Panc1 (cell line): ENCODE results near the gene ST6GAL2. TPM values are rescaled to one million over a fixed set of nuclear protein-coding genes. Genes with fewer than 3 reads are reported as not detected.

Source experiments
- ATAC-seq: fragments of 200-7000 bp; cut with Tn5 transposase; 2 replicates; pipeline ENCODE4 v1.9.1; 2020; ENCODE audit warnings: mild to moderate bottlenecking, moderate library complexity
- BruUV-seq: library from RNA; stranded (reverse); fragments of 400-500 nt; replicated peaks from 2 replicates; lab custom pipeline; 2021; lab: Mats Ljungman, UMichigan
- CTCF ChIA-PET: fragments of 300-600 bp; sonication (Branson Sonifier 250); formaldehyde crosslinking; loops from one replicate; lab custom pipeline; 2022; ENCODE audit warnings: antibody characterized with exemption; lab: Charles Lee
- POLR2A ChIA-PET: fragments of 300-600 bp; sonication (Branson Sonifier 250); formaldehyde crosslinking; loops from one replicate; lab custom pipeline; 2022; ENCODE audit warnings: antibody characterized with exemption; lab: Charles Lee
- DNase-seq: peaks from one replicate; pipeline ENCODE4 v3.0.0-alpha.2; 2010; ENCODE audit warnings: low read depth, low spot score
- H3K27ac ChIP-seq: 2 replicates; pipeline ENCODE4 v1.5.1; 2011; ENCODE audit warnings: mild to moderate bottlenecking, low read length, inconsistent platforms
- H3K27me3 ChIP-seq: fragments of 200-500 bp; sonication (Bioruptor generic); 2 replicates; pipeline ENCODE4 v1.6.0; 2014; ENCODE audit warnings: low read length, inconsistent platforms; ENCODE audit not compliant: control insufficient read depth, insufficient read depth
- H3K36me3 ChIP-seq: fragments of 200-500 bp; sonication (Bioruptor generic); 2 replicates; pipeline ENCODE4 v1.5.1; 2014; ENCODE audit warnings: inconsistent platforms, mild to moderate bottlenecking, low read length, moderate library complexity; ENCODE audit not compliant: control insufficient read depth, insufficient read depth
- H3K4me1 ChIP-seq: 2 replicates; pipeline ENCODE4 v1.5.1; 2011; ENCODE audit warnings: inconsistent platforms, mild to moderate bottlenecking, low read length, moderate library complexity; ENCODE audit not compliant: control insufficient read depth, insufficient read depth
- H3K4me3 ChIP-seq, 2 experiments: 2 replicates each; pipeline ENCODE4 v1.5.1; 2011 to 2012; ENCODE audit warnings: low read depth in 2 of 2, low read length in 2 of 2, mild to moderate bottlenecking in 2 of 2, inconsistent platforms in 1 of 2, moderate library complexity in 1 of 2
- H3K9me3 ChIP-seq: fragments of 200-500 bp; sonication (Bioruptor generic); 2 replicates; pipeline ENCODE4 v1.5.1; 2014; ENCODE audit warnings: low read depth, mild to moderate bottlenecking, inconsistent platforms, low read length, moderate library complexity; ENCODE audit not compliant: control insufficient read depth, insufficient read depth
- CTCF ChIP-seq: fragments of 450-650 bp; IDR thresholded peaks from 2 replicates; pipeline ENCODE4 v1.5.1; 2017; ENCODE audit warnings: mild to moderate bottlenecking
- POLR2AphosphoS5 ChIP-seq: IDR thresholded peaks from 2 replicates; pipeline ENCODE4 v1.6.1; 2012; ENCODE audit warnings: mild to moderate bottlenecking, low read depth, low read length, moderate library complexity
- REST ChIP-seq, 2 experiments: IDR thresholded peaks; 2 replicates each; pipeline ENCODE4 v1.6.1; 2011 to 2012; ENCODE audit warnings: low read depth in 2 of 2, control low read depth in 1 of 2, low read length in 1 of 2, mild to moderate bottlenecking in 1 of 2, moderate library complexity in 1 of 2; ENCODE audit not compliant: insufficient read depth in 1 of 2
- SIN3A ChIP-seq: IDR thresholded peaks from 2 replicates; pipeline ENCODE4 v1.6.1; 2012; ENCODE audit warnings: low read depth, mild to moderate bottlenecking, low read length, moderate library complexity, borderline replicate concordance; ENCODE audit not compliant: insufficient read depth
- TCF7L2 ChIP-seq: IDR thresholded peaks from 2 replicates; pipeline ENCODE4 v1.6.1; 2011; ENCODE audit warnings: mild to moderate bottlenecking, low read depth, low read length, inconsistent platforms
- in situ Hi-C: cut with HindIII; loops from 2 replicates; pipeline ENCODE4 v1.10.0; 2016; ENCODE audit warnings: low sequenced_read_pairs, low pct_unique_long_range_greater_than_20kb
- intact Hi-C: fragments of 100-400 bp; cut with micrococcal nuclease; formaldehyde crosslinking; loops from one replicate; pipeline ENCODE4 v1.10.0; 2022; ENCODE audit not compliant: unreplicated experiment
- total RNA-seq: library from RNA; stranded (reverse); gene quantifications from one replicate; pipeline ENCODE4 v1.2.1, GENCODE V29; 2021; ENCODE audit not compliant: unreplicated experiment

Gene ST6GAL2
- total RNA-seq, 1 experiment from 2014 or later = not detected

- TF ChIP-seq SIN3A = no peak
- TF ChIP-seq TCF7L2 = no peak
- TF ChIP-seq CTCF = no peak
- TF ChIP-seq POLR2AphosphoS5 = no peak
- no peak for TF ChIP-seq REST (IDR thresholded peaks at IDR 0.05; ENCODE audit: insufficient read depth in 1 of 2, low read depth in 2 of 2, low read length in 1 of 2)
- Histone ChIP-seq H3K36me3 (no peaks in the 10 kb centered on the region), H3K27ac (no peak overlapping the region), H3K4me3 (no peak overlapping the region), H3K9me3 (no peaks in the 10 kb centered on the region), H3K27me3 (no peaks in the 10 kb centered on the region), H3K4me1 (no peaks in the 10 kb centered on the region)
- ChIA-PET CTCF (no interaction called here), POLR2A (no interaction called here)
- DNase-seq (no peak), ATAC-seq (no peak)
- intact Hi-C loops = no loop called here
- no TSS peak for BruUV-seq
- in situ Hi-C loops = no loop called here
Measured at GRCh38 chr2:106851087-106851874, 34.7 kb downstream of the ST6GAL2 start.

- intact Hi-C loops = no loop called here
- H3K27ac ChIP-seq = no peak overlapping the region
- CTCF ChIA-PET = no interaction called here
- in situ Hi-C loops = no loop called here
- no peaks in the 10 kb centered on the region for H3K27me3 ChIP-seq
- DNase-seq (no peak), ATAC-seq (no peak)
- H3K9me3 ChIP-seq = no peaks in the 10 kb centered on the region
- no peaks in the 10 kb centered on the region for H3K4me1 ChIP-seq
- no peak for TF ChIP-seq TCF7L2
- TF ChIP-seq SIN3A = no peak
- TF ChIP-seq REST (IDR thresholded peaks at IDR 0.05; ENCODE audit: insufficient read depth in 1 of 2, low read depth in 2 of 2, low read length in 1 of 2) = no peak
- TF ChIP-seq POLR2AphosphoS5 = no peak
- no peak for TF ChIP-seq CTCF
- no peak overlapping the region for H3K4me3 ChIP-seq
- H3K36me3 ChIP-seq = no peaks in the 10 kb centered on the region
- no TSS peak for BruUV-seq
- POLR2A ChIA-PET = no interaction called here
Measured at GRCh38 chr2:106849253-106849652, 36.7 kb downstream of the ST6GAL2 start.
